Activated T-cell treated with anti-CD3 and anti-CD28 coated beads for 1 hour (primary cell): ENCODE data around the gene LTBP1.
"Not testable (repeated sequence)": the region's sequence is repeated elsewhere in the genome, so short reads cannot be mapped to it uniquely, and the experiment has no call there.

Experiments used
- DNase-seq: peaks from one replicate; pipeline ENCODE4 v3.0.0-alpha.2; 2020; ENCODE audit warnings: low read depth

The LTBP1 gene

DNA sequence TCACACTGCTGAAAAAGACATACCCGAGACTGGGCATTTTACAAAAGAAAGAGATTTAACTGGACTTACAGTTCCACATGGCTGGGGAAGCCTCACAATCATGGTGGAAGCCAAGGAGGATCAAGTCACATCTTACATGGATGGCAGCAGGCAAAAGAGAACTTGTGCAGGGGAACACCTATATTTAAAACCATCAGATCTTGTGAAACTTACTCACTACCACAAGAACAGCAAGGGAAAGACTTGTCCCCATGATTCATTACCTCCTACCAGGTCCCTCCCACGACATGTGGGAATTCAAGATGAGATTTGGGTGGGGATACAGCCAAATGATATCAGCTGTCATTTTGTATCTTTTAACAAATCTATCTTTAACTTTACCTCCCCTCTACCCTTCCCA is 278.6 kb downstream of the LTBP1 start:
- no peak for DNase-seq

DNA sequence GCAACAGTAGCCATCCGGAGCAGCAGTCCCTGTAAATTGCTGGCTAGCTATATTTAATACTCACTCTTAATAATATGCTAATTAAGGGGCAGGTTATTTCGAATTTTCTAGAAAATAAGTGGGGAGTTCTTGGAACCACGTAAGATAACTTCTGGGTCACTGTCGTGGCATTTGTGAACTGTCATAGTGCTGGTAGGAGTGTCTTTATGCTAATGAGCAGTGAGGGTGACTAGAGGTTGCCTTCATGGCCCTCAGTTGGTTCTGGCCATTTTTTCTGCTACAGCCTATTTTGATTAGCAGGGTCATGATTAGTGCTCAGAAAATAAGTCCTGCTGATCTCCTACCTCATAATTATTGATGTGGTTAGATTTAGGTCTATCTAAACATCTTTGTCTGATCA is 279.8 kb downstream of the LTBP1 start:
- DNase-seq: no peak

DNA sequence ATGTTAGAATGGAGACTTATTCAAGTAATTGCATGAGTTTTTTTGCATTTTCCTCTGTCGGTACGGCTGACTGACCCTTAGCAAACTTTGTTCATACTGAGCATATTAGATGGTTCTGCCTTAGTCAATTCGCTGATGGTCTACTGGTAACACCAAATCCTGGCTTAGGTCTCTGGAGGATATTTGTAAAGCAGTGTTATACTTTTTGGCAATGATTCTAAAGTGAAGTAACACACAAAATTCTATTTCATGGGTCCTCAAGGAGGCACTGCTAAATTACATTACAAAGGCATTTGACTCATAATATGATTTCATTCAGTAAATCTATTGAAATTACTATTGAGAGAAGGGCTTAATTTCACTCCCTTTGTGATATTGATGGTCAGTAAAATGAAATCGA is 282.9 kb downstream of the LTBP1 start:
- no peak for DNase-seq

DNA sequence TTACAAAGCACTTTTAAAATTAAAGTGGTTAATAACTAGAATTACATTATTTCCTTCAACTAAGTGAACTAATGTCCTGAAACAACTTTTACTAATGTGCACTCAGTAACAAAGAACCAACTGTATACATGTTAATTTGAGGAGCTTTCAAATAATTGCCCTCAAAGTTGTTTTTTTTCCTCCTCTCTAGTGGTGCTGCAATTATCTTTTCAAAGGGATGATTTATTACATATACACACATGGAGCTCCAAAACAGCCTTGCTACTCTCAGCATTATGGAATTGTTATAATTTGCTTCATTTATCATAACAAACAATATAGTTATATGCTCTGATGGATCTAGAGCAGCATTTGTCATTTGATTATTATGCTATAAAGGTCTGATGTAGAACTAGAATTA is 283.4 kb downstream of the LTBP1 start:
- DNase-seq: no peak

DNA sequence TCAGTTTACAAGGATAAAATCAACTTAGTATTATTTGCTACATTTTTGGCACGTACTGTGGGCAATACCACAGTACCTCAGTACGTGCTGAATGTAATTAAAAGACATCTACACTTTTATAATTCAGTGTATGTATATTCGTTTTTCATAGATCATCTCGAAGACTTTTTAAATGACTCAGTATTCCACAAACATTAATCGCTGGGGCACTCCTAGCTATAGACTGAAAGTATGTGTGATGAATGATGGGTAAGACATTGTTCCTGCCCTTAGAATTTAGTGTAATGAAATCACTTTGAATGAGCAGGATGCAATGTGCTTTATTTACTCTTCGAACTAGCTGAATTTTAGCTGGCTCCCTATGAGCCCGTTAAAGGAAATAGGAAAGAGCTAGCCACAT is 284.1 kb downstream of the LTBP1 start:
- no peak for DNase-seq

DNA sequence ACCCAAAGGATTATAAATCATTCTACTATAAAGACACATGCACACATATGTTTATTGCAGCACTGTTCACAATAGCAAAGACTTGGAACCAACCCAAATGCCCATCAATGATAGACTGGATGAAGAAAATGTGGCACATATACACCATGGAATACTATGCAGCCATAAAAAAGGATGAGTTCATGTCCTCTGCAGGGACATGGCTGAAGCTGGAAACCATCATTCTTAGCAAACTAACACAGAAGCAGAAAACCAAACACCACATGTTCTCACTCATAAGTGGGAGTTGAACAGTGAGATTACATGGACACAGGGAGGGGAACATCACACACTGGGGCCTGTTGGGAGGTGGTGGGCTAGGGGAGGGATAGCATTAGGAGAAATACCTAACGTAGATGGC is 288.8 kb downstream of the LTBP1 start:
- DNase-seq: not testable (repeated sequence)

DNA sequence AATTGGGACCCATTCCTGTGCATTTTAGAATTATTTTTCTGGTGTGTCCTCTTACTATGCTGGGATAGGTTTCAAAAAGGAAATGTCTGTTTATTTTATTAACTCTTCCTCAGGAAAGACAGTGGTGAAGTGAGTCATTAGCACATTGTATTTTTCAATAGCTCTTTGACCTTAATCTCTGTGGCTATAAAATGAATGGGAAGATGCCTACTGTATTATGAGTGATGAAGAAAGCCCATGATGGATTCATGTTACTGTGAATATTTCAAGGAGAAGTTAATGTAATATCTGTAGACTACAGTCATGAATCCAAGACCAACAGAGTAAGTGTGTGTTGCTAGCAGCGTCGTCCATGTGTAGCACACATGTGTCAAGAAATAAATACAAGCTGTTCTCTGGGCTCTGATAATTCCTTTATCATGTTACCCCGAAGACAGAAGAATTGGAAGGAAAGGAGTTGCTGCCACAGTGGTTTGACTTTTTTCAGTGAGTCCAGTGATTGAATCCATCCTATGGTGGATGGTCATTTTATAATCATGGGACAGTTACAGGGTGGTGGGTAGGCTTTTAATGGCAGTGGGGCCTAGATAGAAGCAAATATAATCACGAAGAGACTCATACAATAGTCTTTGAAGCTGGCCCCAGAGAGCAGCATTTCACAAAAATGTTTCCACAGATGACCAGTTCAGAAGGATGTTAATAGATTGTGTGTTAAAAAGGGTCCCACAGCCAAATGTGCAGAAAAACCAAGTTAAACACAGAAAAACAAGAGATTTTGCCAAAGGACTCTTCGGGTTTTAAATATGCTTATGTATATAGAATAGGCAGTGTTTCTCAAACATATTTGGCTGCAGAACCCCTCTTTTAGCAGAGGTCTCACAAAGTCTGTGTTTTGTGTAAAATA is 290.0 kb downstream of the LTBP1 start:
- no peak for DNase-seq

DNA sequence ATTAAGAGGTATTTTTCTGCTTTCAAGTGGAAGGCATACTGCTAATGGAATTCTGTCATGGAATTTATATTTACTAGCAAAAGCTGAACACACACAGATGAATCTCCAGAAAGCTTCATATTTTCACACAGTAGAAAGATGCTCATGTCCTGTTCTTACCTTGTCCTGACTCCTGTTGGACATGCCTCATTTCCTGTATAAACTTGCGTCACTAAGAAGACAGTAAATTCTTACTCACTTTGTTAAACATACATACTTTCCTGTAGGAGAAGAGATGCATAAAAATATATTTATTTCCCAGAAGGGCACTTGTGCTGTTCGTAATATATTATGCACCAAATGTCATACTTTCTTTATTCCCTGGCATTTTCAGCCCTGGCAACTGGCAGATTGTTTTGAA is 291.4 kb downstream of the LTBP1 start:
- DNase-seq: no peak

DNA sequence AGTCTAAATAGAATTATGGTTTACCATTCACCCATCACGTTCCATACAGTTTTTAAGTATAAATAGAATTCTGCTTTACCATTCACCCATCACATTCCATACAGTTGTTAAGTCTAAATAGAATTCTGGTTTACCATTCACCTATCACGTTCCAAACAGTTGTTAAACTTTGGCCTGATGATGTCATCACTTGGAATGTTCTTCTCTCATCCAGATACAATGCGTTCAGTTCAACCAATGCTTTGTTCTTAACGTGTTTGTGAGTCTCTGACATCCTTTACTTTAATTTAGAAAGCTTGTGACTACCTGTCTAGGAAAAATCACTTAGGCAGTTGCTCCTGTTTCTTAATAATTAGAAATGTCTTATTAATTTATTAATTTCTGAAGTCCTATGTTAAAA is 293.4 kb downstream of the LTBP1 start:
- no peak for DNase-seq

DNA sequence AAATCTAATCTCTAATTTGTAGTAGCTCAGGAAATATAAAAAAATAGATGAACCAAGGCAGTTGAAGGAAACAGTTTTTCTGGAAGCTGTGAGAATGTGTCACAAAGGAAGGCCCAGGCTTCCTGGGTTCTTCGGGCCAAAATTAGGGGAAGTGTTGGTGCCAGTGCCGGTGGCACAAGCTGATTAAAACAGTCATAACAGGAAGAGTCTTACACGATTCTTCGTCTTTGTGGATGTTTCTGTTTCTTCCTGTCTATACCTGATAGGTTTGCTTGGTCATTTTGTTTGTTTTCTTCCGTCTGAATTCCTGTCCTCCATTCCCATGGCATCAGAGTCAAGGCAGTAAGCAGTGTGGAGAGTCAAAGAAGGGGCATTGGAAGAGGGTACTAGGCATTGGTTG is 294.3 kb downstream of the LTBP1 start:
- no peak for DNase-seq

DNA sequence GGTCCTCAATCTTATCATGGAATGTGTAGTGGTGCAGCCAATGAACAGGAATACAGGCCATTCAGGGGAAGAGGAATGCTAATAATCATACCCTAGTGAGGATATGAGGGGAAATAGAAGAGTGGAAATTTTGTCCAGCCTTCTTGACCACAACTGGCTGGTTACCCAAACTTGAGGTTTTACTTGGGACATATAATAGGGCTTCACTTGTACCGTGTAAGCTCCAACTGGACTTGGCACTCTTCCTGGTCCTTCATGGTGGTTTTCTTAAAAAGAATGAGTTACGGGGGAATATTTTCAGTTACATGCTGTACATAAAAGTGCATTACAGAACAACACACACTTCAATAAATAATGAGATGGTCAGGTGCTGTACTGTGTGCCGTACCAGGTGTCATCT is 294.8 kb downstream of the LTBP1 start:
- no peak for DNase-seq

DNA sequence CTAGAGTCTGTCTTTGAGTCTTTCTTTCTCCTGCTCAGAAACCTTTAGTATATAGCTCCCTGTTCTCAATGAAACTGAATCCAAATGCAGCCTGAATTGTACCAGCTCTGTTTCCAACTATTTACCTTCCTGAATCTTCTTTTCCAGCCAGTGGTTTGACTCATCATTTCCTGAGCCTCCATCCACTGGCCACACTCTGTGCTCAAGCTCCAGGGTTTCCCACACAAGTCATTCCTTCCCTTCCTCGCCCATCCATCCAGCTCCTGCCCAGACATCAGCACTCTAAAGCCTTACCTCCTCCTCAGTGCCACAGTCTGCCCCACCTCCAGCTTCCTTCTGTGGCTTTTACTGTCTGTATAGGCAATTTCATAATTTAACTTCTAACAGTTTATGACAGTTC is 296.1 kb downstream of the LTBP1 start:
- no peak for DNase-seq

DNA sequence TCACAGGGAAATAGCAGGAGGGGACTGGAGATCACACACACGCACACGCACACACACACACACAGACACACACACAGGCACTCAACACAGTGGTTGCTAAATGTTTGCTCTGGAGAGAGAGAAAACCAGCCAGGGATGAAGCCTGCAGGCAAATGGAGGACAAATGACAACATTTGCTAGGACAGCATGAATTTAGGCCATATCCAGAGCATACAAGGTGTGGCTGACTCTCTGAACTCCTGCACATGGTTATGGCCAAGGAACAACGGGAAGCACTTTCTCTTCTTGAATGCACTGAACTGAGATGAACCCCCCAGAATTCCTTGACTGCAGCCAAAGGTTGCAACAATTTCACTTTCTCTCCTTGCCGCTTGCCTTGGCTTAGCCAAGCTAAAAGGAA is 299.7 kb downstream of the LTBP1 start:
- DNase-seq: no peak

DNA sequence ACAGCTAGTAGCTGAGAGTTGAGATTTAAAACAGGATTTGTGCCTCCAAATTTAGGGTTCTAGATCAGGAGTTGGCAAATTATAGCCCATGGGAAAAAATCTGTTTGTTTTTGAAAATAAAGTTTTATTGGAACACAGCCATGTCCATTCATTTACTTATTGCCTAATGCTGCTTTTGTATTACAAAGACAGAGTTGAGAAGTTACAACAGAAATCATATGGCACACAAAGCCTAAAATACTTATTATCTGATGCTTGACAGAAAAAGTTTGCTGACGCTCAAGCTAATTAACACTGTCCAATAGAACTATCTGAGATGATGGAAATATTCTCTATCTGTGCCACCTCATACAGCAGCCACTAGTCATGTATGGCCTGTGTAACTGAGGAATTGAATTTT is 300.6 kb downstream of the LTBP1 start:
- DNase-seq: no peak

DNA sequence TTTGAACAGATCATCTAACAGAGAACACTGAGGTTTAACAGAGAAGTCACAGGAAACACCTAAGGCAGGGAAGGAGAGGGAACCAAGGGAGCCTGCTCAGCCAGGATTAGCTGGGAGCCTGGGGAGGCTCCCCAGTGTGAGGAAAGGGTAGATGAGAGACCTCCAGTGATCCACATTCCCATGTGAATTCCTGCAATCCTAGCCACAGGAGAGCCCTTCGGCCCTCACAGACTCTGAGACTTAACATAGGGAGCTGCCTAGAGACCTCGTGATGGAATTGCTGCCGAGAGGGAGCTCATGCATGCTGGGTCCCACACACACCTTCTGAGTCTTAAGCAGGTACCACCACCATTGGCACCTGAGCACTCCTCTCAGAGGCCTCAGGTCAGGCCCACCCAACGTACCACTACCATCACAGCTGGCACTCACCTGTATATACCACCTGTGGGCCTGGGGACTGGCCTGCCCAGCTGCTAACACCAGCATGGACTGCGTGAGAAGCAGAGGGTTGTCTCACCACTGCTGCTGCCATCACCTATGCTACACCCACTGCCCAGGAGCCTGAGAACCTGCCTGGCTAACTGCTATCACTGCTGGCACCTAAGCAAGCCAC is 303.8 kb downstream of the LTBP1 start:
- DNase-seq: no peak

DNA sequence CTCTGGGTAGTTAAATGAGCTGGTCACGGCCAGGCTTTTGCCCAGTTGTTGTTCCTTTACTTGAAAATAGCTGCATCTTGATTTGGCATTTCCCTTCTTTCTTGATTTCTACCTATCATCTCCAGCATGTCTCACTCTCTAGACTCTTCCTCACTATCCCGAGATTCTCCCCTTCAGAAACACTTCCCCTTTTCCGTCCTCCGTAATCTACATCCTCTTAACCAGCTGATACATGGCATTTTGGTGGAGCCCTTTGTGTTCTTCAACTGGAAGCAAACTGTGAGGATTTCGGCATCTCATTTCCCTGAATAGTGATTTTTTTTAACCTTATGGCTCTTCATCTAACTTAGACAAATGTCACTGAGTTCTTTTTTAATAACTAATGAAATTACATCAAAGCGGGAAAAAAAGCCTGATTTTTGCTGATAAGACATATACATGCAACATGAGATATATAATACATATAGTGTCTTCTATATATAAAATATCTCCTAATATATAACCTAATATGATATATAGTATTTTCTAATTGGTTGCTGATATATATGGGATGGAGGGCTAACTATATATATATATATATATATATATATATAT is 309.5 kb downstream of the LTBP1 start:
- no peak for DNase-seq

DNA sequence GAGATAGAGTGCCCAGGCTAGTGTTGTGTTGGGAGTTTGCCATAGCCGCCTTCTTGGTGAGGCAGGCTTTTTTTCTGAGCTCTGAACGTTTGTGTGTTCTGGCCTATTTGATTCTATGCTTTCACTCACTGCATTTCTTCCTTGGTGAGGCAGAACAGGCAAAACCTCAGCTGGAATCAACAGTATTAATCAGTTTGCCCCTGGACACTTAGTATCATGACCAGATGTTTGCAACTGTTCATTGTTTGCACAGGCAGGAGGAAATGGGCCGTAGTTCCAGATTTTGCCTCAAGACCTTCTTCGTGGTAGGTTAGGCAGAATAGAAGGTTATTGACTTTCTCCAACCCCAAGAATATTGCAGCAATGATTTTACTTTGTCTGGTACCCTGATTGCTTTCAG is 311.6 kb downstream of the LTBP1 start:
- no peak for DNase-seq

DNA sequence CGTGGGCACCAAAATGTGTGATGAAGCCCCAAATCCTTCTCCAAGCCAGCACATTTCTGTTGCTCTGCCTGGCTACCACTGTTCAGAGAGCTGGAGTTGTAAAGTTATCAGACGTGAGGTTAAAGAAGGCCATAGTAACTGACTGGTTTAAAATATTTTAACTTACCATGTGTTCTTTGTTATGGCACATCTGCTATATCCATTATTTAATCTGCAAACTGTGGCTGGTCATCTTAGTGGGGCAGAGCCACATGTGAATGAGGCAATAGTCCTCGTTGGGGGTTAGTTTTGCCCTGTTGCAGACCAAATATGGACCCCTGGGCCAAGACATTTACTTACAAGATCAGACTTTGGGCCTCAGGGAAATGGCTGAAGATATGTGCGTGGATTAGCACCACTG is 315.3 kb downstream of the LTBP1 start:
- no peak for DNase-seq

DNA sequence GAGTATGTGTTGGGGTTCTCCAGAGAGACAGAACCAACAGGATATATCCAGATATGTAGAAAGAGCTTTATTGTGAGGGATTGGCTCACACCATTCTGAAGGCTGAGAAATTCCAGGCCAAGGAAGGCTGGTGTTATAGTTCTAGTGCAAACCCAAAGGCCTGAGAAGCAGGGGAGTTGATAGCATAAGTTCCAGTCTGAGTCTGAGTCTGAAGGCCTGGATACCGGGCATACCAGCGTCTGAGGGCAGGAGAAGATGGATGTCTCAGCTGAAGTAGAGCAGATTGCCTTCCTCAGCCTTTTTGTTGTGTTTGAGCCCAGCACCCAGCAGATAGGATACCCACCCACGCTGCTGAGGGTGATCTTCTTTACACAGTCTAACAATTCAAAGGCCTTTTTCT is 318.0 kb downstream of the LTBP1 start:
- DNase-seq: no peak

DNA sequence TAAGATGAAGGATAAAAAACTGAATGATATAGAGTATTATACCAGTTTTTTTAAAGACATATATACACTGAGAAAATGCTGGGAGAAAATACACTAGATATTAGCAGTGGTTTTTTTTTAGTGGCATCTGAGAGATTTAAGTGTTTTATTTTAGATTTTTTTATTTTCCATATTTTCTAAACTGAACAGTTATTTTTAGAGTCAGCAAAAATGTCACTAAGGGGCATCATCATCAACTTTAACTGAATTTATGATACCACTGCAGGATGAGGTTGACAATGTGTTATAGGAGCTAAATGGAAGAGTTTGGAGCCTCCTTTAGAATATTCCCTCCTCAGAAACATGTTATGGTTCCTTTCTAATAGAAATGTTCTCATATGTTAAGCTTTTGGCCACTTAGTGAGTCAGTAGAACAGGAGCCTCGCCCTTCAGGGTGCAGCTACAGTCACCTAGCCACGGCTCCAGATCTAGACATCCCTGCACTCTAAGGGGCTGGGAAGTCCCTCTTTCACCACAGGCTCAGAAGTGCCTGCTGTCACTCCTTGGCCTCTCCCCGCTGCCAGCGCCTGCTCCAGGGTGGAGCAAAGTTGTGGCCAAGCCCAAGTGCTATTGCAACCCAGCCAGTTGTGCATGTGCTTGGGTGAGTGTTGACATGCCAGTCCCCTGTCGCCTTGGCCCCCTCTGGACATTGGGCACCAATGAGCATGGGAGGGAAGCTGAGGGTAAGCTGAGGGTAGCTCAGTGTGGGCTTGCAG is 319.0 kb downstream of the LTBP1 start:
- DNase-seq: no peak

DNA sequence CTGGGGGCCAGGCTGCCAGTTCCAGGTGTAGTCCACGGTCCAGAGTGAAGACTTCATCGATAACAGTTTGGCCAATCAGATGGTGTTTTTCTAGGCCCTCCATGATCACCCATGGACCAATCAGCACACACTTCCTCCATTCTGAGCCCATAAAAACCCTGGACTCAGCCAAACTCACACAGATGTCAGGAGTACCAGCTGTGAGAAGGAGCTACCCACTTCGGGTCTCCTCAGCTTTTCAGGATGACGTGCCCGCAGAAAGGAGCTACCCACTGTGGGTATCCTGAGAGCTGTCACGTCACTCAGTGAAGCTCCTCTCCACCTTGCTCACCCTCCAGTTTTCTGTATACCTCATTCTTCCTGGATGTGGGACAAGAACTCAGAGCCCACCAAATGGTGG is 319.7 kb downstream of the LTBP1 start:
- DNase-seq: no peak

DNA sequence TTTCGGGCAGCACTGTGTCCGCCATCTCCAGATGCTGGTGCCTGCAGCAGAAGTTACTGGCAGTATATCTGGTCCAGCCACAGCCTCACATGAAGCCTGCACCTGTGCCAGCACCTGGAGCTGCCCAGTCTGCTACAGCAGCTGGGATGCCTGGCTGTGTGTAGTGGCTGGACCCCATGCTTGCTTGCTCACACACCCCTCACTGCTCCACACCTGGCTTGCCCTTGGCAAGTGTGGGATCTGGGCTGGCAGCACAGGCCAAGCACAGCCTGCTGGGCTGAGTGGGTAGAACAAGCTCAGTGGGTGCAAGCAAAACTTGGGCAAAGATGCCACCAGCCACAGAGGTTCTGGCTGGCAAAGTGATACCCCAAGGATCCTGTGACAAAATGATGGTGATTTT is 320.3 kb downstream of the LTBP1 start:
- DNase-seq: no peak

DNA sequence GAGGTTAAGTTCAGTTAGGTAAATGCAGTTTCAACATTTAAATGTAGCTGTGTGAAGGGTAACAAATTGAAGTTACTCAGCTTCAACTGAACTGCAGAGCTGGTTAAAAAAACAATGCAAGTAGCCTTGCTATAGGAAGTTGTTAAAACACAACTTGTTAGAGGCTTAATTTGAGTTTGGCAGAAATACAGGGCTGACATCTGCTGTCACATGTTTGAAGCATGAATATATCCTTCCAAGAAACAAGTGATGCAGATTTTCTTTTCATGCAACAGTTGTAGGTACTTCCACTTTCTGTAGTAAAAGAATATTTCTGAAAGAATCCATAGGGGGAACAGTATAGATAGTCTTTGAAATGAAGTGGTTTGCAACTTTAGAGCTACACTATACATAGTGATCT is 321.0 kb downstream of the LTBP1 start:
- DNase-seq: no peak
